ENCODE results near the gene IQSEC1.

GRCh38 chr3:13025778-13026518 is 47.3 kb downstream of the IQSEC1 start:
- TF ChIP-seq CTCF (conservative IDR thresholded peaks at IDR 0.05; ENCODE audit: low read depth in 2 of 2) (no peak), EZH2 (IDR thresholded peaks at IDR 0.05; ENCODE audit: low read depth, unreplicated experiment) (no peak)
